H9 (cell line): ENCODE measurements around the gene DIPK1C. TPM values are rescaled to one million over a fixed set of nuclear protein-coding genes. Genes with fewer than 3 reads are reported as not detected.

Experiments used
- DNase-seq: peaks from one replicate; pipeline ENCODE4 v3.0.0-alpha.2; 2017
- H2AFZ ChIP-seq: one replicate; pipeline ENCODE4 v1.6.1; 2013; ENCODE audit warnings: mild to moderate bottlenecking, low read length, control low read depth, moderate library complexity
- H2AK5ac ChIP-seq: 2 replicates; pipeline ENCODE4 v1.6.1; 2013; ENCODE audit warnings: low read length, control low read depth, mixed read lengths; ENCODE audit not compliant: insufficient read length
- H2BK120ac ChIP-seq: one replicate; pipeline ENCODE4 v1.6.1; 2013; ENCODE audit warnings: low read depth, mild to moderate bottlenecking, low read length, control low read depth, inconsistent platforms; ENCODE audit not compliant: poor library complexity, severe bottlenecking
- H2BK12ac ChIP-seq: 2 replicates; pipeline ENCODE4 v1.6.1; 2013; ENCODE audit warnings: low read length, control low read depth, mixed read lengths, low read depth; ENCODE audit not compliant: insufficient read length
- H2BK15ac ChIP-seq: 2 replicates; pipeline ENCODE4 v1.6.1; 2013; ENCODE audit warnings: low read depth, low read length, control low read depth
- H2BK20ac ChIP-seq: one replicate; pipeline ENCODE4 v1.6.1; 2013; ENCODE audit warnings: low read depth, mild to moderate bottlenecking, low read length, control low read depth, inconsistent platforms; ENCODE audit not compliant: poor library complexity, severe bottlenecking
- H2BK5ac ChIP-seq: 2 replicates; pipeline ENCODE4 v1.6.1; 2013; ENCODE audit warnings: low read length, control low read depth, mixed read lengths; ENCODE audit not compliant: insufficient read length
- H3K14ac ChIP-seq: 2 replicates; pipeline ENCODE4 v1.6.1; 2013; ENCODE audit warnings: low read length, control low read depth; ENCODE audit not compliant: insufficient read depth
- H3K18ac ChIP-seq: 2 replicates; pipeline ENCODE4 v1.6.1; 2013; ENCODE audit warnings: low read depth, mild to moderate bottlenecking, mixed read lengths, low read length, control low read depth; ENCODE audit not compliant: insufficient read length
- H3K23ac ChIP-seq: 2 replicates; pipeline ENCODE4 v1.6.1; 2013; ENCODE audit warnings: low read length, control low read depth, mixed read lengths, low read depth; ENCODE audit not compliant: insufficient read length
- H3K23me2 ChIP-seq: 2 replicates; pipeline ENCODE4 v1.6.1; 2013; ENCODE audit warnings: low read depth, mild to moderate bottlenecking, mixed read lengths, low read length, control low read depth; ENCODE audit not compliant: insufficient read length, poor library complexity, severe bottlenecking
- H3K27ac ChIP-seq: 2 replicates; pipeline ENCODE4 v1.5.1; 2013; ENCODE audit warnings: low read length, control low read depth, mixed read lengths, low read depth; ENCODE audit not compliant: insufficient read length
- H3K27me3 ChIP-seq: 2 replicates; pipeline ENCODE4 v1.6.1; 2013; ENCODE audit warnings: low read length, control low read depth, inconsistent platforms; ENCODE audit not compliant: insufficient read depth
- H3K4ac ChIP-seq: 2 replicates; pipeline ENCODE4 v1.6.1; 2013; ENCODE audit warnings: low read depth, mild to moderate bottlenecking, control low read depth, inconsistent platforms, low read length, moderate library complexity
- H3K4me1 ChIP-seq: 2 replicates; pipeline ENCODE4 v1.6.1; 2013; ENCODE audit warnings: low read length, control low read depth, inconsistent platforms; ENCODE audit not compliant: insufficient read depth
- H3K4me2 ChIP-seq: 2 replicates; pipeline ENCODE4 v1.6.1; 2013; ENCODE audit warnings: low read length, control low read depth, mixed read lengths; ENCODE audit not compliant: insufficient read length, insufficient read depth
- H3K56ac ChIP-seq: 2 replicates; pipeline ENCODE4 v1.6.1; 2013; ENCODE audit warnings: low read depth, mild to moderate bottlenecking, mixed read lengths, low read length, control low read depth; ENCODE audit not compliant: insufficient read length
- H3K79me1 ChIP-seq: 2 replicates; pipeline ENCODE4 v1.6.1; 2013; ENCODE audit warnings: low read depth, mild to moderate bottlenecking, moderate library complexity, low read length, control low read depth, inconsistent platforms; ENCODE audit not compliant: insufficient read depth, poor library complexity, severe bottlenecking
- H3K79me2 ChIP-seq: 2 replicates; pipeline ENCODE4 v1.6.1; 2013; ENCODE audit warnings: low read length, control low read depth, inconsistent platforms; ENCODE audit not compliant: insufficient read depth
- H3K9ac ChIP-seq: 2 replicates; pipeline ENCODE4 v1.6.1; 2013; ENCODE audit warnings: low read length, control low read depth, mixed read lengths; ENCODE audit not compliant: insufficient read length; ENCODE audit errors: extremely low read depth
- H3K9me3 ChIP-seq: one replicate; pipeline ENCODE4 v1.6.1; 2013; ENCODE audit warnings: low read depth, low read length, inconsistent platforms; ENCODE audit not compliant: control insufficient read depth
- H3T11ph ChIP-seq: one replicate; pipeline ENCODE4 v1.6.1; 2013; ENCODE audit warnings: mild to moderate bottlenecking, low read length, control low read depth, inconsistent platforms
- H4K20me1 ChIP-seq: one replicate; pipeline ENCODE4 v1.6.1; 2013; ENCODE audit not compliant: control insufficient read depth, insufficient read length, insufficient read depth
- H4K5ac ChIP-seq: 2 replicates; pipeline ENCODE4 v1.6.1; 2013; ENCODE audit warnings: low read depth, mild to moderate bottlenecking, mixed read lengths, low read length, control low read depth; ENCODE audit not compliant: insufficient read length
- H4K8ac ChIP-seq: replicated peaks from 2 replicates; pipeline ENCODE4 v1.6.1; 2013; ENCODE audit warnings: low read length, control low read depth, mixed read lengths, low read depth; ENCODE audit not compliant: insufficient read length
- H4K91ac ChIP-seq: 2 replicates; pipeline ENCODE4 v1.6.1; 2013; ENCODE audit warnings: low read depth, mild to moderate bottlenecking, moderate library complexity, mixed read lengths, low read length, control low read depth; ENCODE audit not compliant: insufficient read length
- H3K27ac Mint-ChIP-seq, 3 experiments: 2 replicates in 2 of 3; 3 replicates in 1 of 3; pipeline ENCODE4 v1.8.0; 2020 to 2021; ENCODE audit warnings: mixed read lengths in 3 of 3, mild to moderate bottlenecking in 1 of 3, moderate library complexity in 1 of 3
- H3K27me3 Mint-ChIP-seq: 2 replicates; pipeline ENCODE4 v1.8.0; 2021; ENCODE audit warnings: low read depth, mild to moderate bottlenecking, moderate library complexity, mixed read lengths
- H3K36me3 Mint-ChIP-seq, 3 experiments: 2 replicates in 2 of 3; 3 replicates in 1 of 3; pipeline ENCODE4 v1.8.0; 2020 to 2021; ENCODE audit warnings: low read depth in 3 of 3, mixed read lengths in 3 of 3; ENCODE audit not compliant: insufficient read depth in 1 of 3
- H3K4me1 Mint-ChIP-seq, 2 experiments: 2 replicates each; pipeline ENCODE4 v1.8.0; 2020; ENCODE audit warnings: mixed read lengths in 2 of 2
- H3K4me3 Mint-ChIP-seq, 2 experiments: 2 replicates in 1 of 2; 3 replicates in 1 of 2; pipeline ENCODE4 v1.8.0; 2020 to 2021; ENCODE audit warnings: mild to moderate bottlenecking in 2 of 2, mixed read lengths in 2 of 2, moderate library complexity in 1 of 2
- H3K9me3 Mint-ChIP-seq, 2 experiments: 2 replicates in 1 of 2; 3 replicates in 1 of 2; pipeline ENCODE4 v1.8.0; 2020; ENCODE audit warnings: mild to moderate bottlenecking in 2 of 2, mixed read lengths in 2 of 2, moderate library complexity in 1 of 2
- CTCF ChIP-seq: fragments of 200-600 bp; sonication (generic); conservative IDR thresholded peaks from 3 replicates; pipeline ENCODE4 v1.8.0; 2021; ENCODE audit warnings: antibody characterized with exemption, mild to moderate bottlenecking
- WGBS: extraction: QIAGEN DNeasy Blood & Tissue Kit; methylation state at CpG from one replicate; pipeline ENCODE4 v1.1.7; 2013; ENCODE audit warnings: missing lambda C conversion rate, low lambda C conversion rate, mixed read lengths; ENCODE audit not compliant: insufficient read length; ENCODE audit errors: extremely low coverage; 5-methylcytosine and 5-hydroxymethylcytosine counted together
- total RNA-seq: library from RNA; stranded (reverse); gene quantifications from 2 replicates; pipeline ENCODE4 v1.2.1, GENCODE V29; 2021

The DIPK1C gene
- total RNA-seq, 1 experiment from 2014 or later = not detected

GRCh38 chr18:74430806-74431571 is 26.1 kb downstream of the DIPK1C start:
- Histone ChIP-seq H3K79me1 (no peaks in the 10 kb centered on the region), H3K4me2 (no peak overlapping the region), H3K9ac (no peak overlapping the region), H4K91ac (no peak overlapping the region), H2AFZ (no peak overlapping the region), H3K79me2 (no peaks in the 10 kb centered on the region), H2AK5ac (no peak overlapping the region), H4K5ac (no peak overlapping the region), H4K8ac (no peak overlapping the region), H3K14ac (no peak overlapping the region), H4K20me1 (no peaks in the 10 kb centered on the region), H2BK5ac (no peak overlapping the region), H2BK12ac (no peak overlapping the region), H3K9me3 (no peaks in the 10 kb centered on the region), H2BK15ac (no peak overlapping the region), H3K56ac (no peak overlapping the region), H2BK120ac (no peak overlapping the region), H3K23me2 (no peaks in the 10 kb centered on the region), H3K27ac (no peak overlapping the region), H3K18ac (no peak overlapping the region), H3T11ph (no peak overlapping the region), H3K23ac (no peak overlapping the region), H2BK20ac (no peak overlapping the region), H3K4me1 (peaks cover 3% of the 10 kb centered on the region; the same call in 1 of the 2 replicates), H3K4ac (no peak overlapping the region), H3K27me3 (no peaks in the 10 kb centered on the region; the same call in 1 of the 2 replicates)
- no peak for DNase-seq
- TF ChIP-seq CTCF = no peak
- peaks cover 13 to 14% of the 10 kb centered on the region in 2 experiments for H3K4me1 Mint-ChIP-seq
- no CpG with 5 or more reads among the region's 15 CpGs for WGBS
- no peak overlapping the region for H3K27ac Mint-ChIP-seq
- H3K4me3 Mint-ChIP-seq = no peak overlapping the region
- H3K36me3 Mint-ChIP-seq = no peaks in the 10 kb centered on the region; a peak in 1 of 7 replicates
- no peaks in the 10 kb centered on the region; a peak in 3 of 5 replicates for H3K9me3 Mint-ChIP-seq
- peaks cover 11% of the 10 kb centered on the region for H3K27me3 Mint-ChIP-seq
